Measurements from ENCODE around the gene PACRGL.

GRCh38 chr4:20652226-20652885 is 47.9 kb upstream of the PACRGL start:
- TF ChIP-seq CTCF (IDR thresholded peaks at IDR 0.05) (no peak), MXI1 (IDR thresholded peaks at IDR 0.05; ENCODE audit: low read depth, low read length) (no peak), USF2 (IDR thresholded peaks at IDR 0.05; ENCODE audit: borderline replicate concordance, low read depth, low read length) (no peak), NRF1 (IDR thresholded peaks at IDR 0.05; ENCODE audit: low read depth, low read length) (no peak), FOSL2 (IDR thresholded peaks at IDR 0.05; ENCODE audit: borderline replicate concordance, low read depth) (no peak), SMC3 (IDR thresholded peaks at IDR 0.05; ENCODE audit: low read depth, low read length) (no peak), IRF3 (IDR thresholded peaks at IDR 0.05; ENCODE audit: low read depth, low read length) (no peak), EP300 (IDR thresholded peaks at IDR 0.05; ENCODE audit: borderline replicate concordance in 1 of 2, low read depth in 1 of 2, low read length in 1 of 2) (no peak), REST (IDR thresholded peaks at IDR 0.05; ENCODE audit: low read depth, low read length) (no peak), ZBTB33 (IDR thresholded peaks at IDR 0.05; ENCODE audit: borderline replicate concordance, low read depth) (no peak), MAX (IDR thresholded peaks at IDR 0.05; ENCODE audit: low read depth) (no peak), RCOR1 (IDR thresholded peaks at IDR 0.05; ENCODE audit: low read length) (no peak), GATA2 (CRISPR knock-in tag; IDR thresholded peaks at IDR 0.05) (no peak), POLR2AphosphoS5 (IDR thresholded peaks at IDR 0.05; ENCODE audit: low read depth, low read length) (no peak)
